PC-3 (cell line): Measurements from ENCODE around the gene GPR15. TPM values are rescaled to one million over a fixed set of nuclear protein-coding genes. Genes with fewer than 3 reads are reported as not detected.
A peak's percentile ranks its signal among the peaks of the same experiment; 100 is the strongest.

Source experiments
- ATAC-seq: fragments of 200-7000 bp; cut with Tn5 transposase; 2 replicates; pipeline ENCODE4 v1.9.1; 2020; ENCODE audit warnings: mild to moderate bottlenecking, moderate library complexity
- BruUV-seq: library from RNA; stranded (reverse); fragments of 400-500 nt; replicated peaks from 2 replicates; lab custom pipeline; 2021; lab: Mats Ljungman, UMichigan
- CTCF ChIA-PET: fragments of 300-600 bp; sonication (Branson Sonifier 250); formaldehyde crosslinking; loops from one replicate; lab custom pipeline; 2022; ENCODE audit warnings: antibody characterized with exemption; lab: Charles Lee
- POLR2A ChIA-PET: fragments of 300-600 bp; sonication (Branson Sonifier 250); formaldehyde crosslinking; loops from one replicate; lab custom pipeline; 2022; ENCODE audit warnings: antibody characterized with exemption; ENCODE audit not compliant: unreplicated experiment; lab: Charles Lee
- DNase-seq: peaks from one replicate; pipeline ENCODE4 v3.0.0-alpha.2; 2015
- H2AFZ ChIP-seq: fragments of 300-600 bp; sonication (generic); 2 replicates; pipeline ENCODE4 v1.6.0; 2016; ENCODE audit warnings: antibody characterized with exemption, low read length
- H3F3A ChIP-seq: fragments of 300-600 bp; sonication (generic); one replicate; pipeline ENCODE4 v1.6.0; 2017; ENCODE audit warnings: antibody characterized with exemption, low read length, control low read depth, mild to moderate bottlenecking; ENCODE audit not compliant: unreplicated experiment
- H3K27ac ChIP-seq: fragments of 300-600 bp; sonication (generic); 2 replicates; pipeline ENCODE4 v1.5.1; 2016; ENCODE audit warnings: mild to moderate bottlenecking, low read length
- H3K27me3 ChIP-seq: fragments of 300-600 bp; sonication (generic); 2 replicates; pipeline ENCODE4 v1.6.1; 2016; ENCODE audit warnings: low read length, mixed read lengths
- H3K36me3 ChIP-seq: fragments of 300-600 bp; sonication (generic); 2 replicates; pipeline ENCODE4 v1.6.1; 2016; ENCODE audit warnings: low read depth, mixed run types, low read length, mixed read lengths
- H3K4me1 ChIP-seq: fragments of 300-600 bp; sonication (generic); 2 replicates; pipeline ENCODE4 v1.5.1; 2016; ENCODE audit warnings: low read length; ENCODE audit not compliant: insufficient read depth
- H3K4me2 ChIP-seq: fragments of 300-600 bp; sonication (generic); 2 replicates; pipeline ENCODE4 v1.6.0; 2016; ENCODE audit warnings: low read length
- H3K4me3 ChIP-seq: fragments of 300-600 bp; sonication (generic); 2 replicates; pipeline ENCODE4 v1.5.1; 2016; ENCODE audit warnings: mild to moderate bottlenecking, low read length, mixed read lengths
- H3K79me2 ChIP-seq: fragments of 300-600 bp; sonication (generic); 2 replicates; pipeline ENCODE4 v1.6.1; 2017; ENCODE audit warnings: low read length, mixed read lengths
- H3K9ac ChIP-seq: fragments of 300-600 bp; sonication (generic); 2 replicates; pipeline ENCODE4 v1.6.0; 2016; ENCODE audit warnings: mild to moderate bottlenecking, low read length
- H3K9me2 ChIP-seq: fragments of 300-600 bp; sonication (generic); replicated peaks from 2 replicates; pipeline ENCODE4 v1.6.1; 2016; ENCODE audit warnings: mixed run types, low read length, mixed read lengths
- H3K9me3 ChIP-seq: fragments of 300-600 bp; sonication (generic); 2 replicates; pipeline ENCODE4 v1.6.1; 2016; ENCODE audit warnings: low read length, mixed read lengths
- H4K20me1 ChIP-seq: fragments of 300-600 bp; sonication (generic); 2 replicates; pipeline ENCODE4 v1.6.1; 2016; ENCODE audit warnings: low read length, mixed read lengths
- EZH2 ChIP-seq: fragments of 300-600 bp; sonication (generic); IDR thresholded peaks from one replicate; pipeline ENCODE4 v1.6.1; 2017; ENCODE audit warnings: antibody characterized with exemption, mild to moderate bottlenecking, low read length; ENCODE audit not compliant: unreplicated experiment
- EZH2phosphoT487 ChIP-seq: fragments of 300-600 bp; sonication (generic); IDR thresholded peaks from 2 replicates; pipeline ENCODE4 v1.6.1; 2018; ENCODE audit warnings: mild to moderate bottlenecking, antibody characterized with exemption, low read length, borderline replicate concordance
- intact Hi-C: fragments of 100-400 bp; cut with micrococcal nuclease; formaldehyde crosslinking; loops from 2 replicates; pipeline ENCODE4 v1.9.0; 2023
- total RNA-seq: library from RNA; depleted of rRNA; stranded (reverse); fragments of >200 nt; gene quantifications from 2 replicates; pipeline ENCODE4 v1.2.3, GENCODE V29; 2014
- TF ChIP-seq, protein P1 (sequence below): fragments of 300-600 bp; sonication (generic); conservative IDR thresholded peaks from 2 replicates; pipeline ENCODE4 v1.5.1; 2017; ENCODE audit warnings: antibody characterized with exemption, low read depth, mild to moderate bottlenecking, low read length

The GPR15 gene
- total RNA-seq, 1 experiment from 2014 or later: not detected

- POLR2A ChIA-PET: interaction anchor here (0.5 kb wide), 1 partner anchor 13 kb away, joined by 8 read pairs; no protein-coding TSS in a partner anchor
- intact Hi-C loops: no loop called here
- no peak overlapping the region for H3K9ac ChIP-seq
- ATAC-seq (no peak), DNase-seq (no peak)
- H3K4me2 ChIP-seq: no peak overlapping the region
- no peaks in the 10 kb centered on the region for H4K20me1 ChIP-seq
- peaks cover 10% of the 10 kb centered on the region for H3K27me3 ChIP-seq
- TF ChIP-seq EZH2phosphoT487 (no peak), EZH2 (no peak)
- TF ChIP-seq, protein P1, sequence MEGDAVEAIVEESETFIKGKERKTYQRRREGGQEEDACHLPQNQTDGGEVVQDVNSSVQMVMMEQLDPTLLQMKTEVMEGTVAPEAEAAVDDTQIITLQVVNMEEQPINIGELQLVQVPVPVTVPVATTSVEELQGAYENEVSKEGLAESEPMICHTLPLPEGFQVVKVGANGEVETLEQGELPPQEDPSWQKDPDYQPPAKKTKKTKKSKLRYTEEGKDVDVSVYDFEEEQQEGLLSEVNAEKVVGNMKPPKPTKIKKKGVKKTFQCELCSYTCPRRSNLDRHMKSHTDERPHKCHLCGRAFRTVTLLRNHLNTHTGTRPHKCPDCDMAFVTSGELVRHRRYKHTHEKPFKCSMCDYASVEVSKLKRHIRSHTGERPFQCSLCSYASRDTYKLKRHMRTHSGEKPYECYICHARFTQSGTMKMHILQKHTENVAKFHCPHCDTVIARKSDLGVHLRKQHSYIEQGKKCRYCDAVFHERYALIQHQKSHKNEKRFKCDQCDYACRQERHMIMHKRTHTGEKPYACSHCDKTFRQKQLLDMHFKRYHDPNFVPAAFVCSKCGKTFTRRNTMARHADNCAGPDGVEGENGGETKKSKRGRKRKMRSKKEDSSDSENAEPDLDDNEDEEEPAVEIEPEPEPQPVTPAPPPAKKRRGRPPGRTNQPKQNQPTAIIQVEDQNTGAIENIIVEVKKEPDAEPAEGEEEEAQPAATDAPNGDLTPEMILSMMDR: no peak
- H3F3A ChIP-seq: no peaks in the 10 kb centered on the region
- CTCF ChIA-PET: no interaction called here
- no peak overlapping the region for H3K4me3 ChIP-seq
- H3K27ac ChIP-seq: no peak overlapping the region
- H3K36me3 ChIP-seq: no peaks in the 10 kb centered on the region
- H3K4me1 ChIP-seq: 0 out of 2 replicates have a peak, but pooled peaks cover 5% of the 10 kb centered on the region
- H3K9me3 ChIP-seq: no peaks in the 10 kb centered on the region
- no peaks in the 10 kb centered on the region for H3K9me2 ChIP-seq
- no peak overlapping the region for H2AFZ ChIP-seq
- H3K79me2 ChIP-seq: no peaks in the 10 kb centered on the region
- BruUV-seq: no TSS peak
Measured at GRCh38 chr3:98553021-98553563, 21.3 kb downstream of the GPR15 start.

DNA sequence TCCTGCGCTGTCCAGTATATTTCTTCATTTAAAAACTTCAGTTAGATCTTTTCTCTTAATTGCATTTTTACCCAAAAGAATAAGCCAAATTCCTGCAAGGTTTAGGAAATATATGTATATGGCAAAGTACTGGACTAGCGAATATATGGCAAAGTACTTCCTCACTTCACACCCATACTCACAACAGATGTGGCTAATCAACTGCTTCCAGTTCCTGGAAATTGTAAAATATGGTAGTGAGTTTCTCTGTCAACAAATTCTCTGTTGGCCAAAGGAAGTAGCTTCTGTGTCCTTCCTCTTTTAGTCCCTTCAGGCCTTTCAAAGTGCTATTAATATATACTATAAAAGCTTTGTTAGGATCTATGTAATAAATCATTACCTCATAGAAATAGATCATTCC is 22.0 kb downstream of the GPR15 start:
- ATAC-seq: no peak
- no peak for DNase-seq
- Histone ChIP-seq H3K79me2 (no peaks in the 10 kb centered on the region), H4K20me1 (no peaks in the 10 kb centered on the region), H3K9me2 (no peaks in the 10 kb centered on the region), H2AFZ (no peak overlapping the region), H3F3A (no peaks in the 10 kb centered on the region), H3K4me1 (0 out of 2 replicates have a peak, but pooled peaks cover 5% of the 10 kb centered on the region), H3K36me3 (no peaks in the 10 kb centered on the region), H3K9ac (no peak overlapping the region), H3K9me3 (no peaks in the 10 kb centered on the region), H3K27me3 (peaks cover 6% of the 10 kb centered on the region), H3K4me2 (no peak overlapping the region), H3K27ac (no peak overlapping the region), H3K4me3 (no peak overlapping the region)
- no TSS peak for BruUV-seq
- CTCF ChIA-PET: no interaction called here
- intact Hi-C loops: no loop called here
- TF ChIP-seq EZH2phosphoT487: no peak
- TF ChIP-seq EZH2: no peak
- TF ChIP-seq, protein P1: no peak
- POLR2A ChIA-PET: no interaction called here

DNA sequence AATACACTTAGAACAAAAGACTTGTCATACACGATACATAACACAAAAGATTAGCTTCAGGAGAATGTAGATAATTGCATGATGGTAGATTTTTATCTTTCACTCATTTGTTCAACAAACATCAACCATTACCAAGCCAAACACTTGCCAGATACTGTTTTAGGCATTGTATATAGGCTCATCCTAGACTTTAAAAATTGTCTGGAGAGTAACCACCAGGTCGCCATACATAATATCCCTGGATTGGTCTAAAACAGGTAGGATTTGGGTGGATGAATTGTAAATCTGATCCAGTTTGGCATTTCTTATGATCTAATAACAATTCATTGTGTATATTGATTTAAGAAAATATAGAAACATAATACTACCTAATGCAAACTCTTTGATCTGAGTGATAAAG is 22.8 kb downstream of the GPR15 start:
- H3K27ac ChIP-seq: peak overlapping the region; percentile 18; the same call in 1 of the 2 replicates
- 0 out of 2 replicates have a peak, but pooled peaks cover 2% of the 10 kb centered on the region for H3K27me3 ChIP-seq
- CTCF ChIA-PET: interaction anchor here (0.5 kb wide), 1 partner anchor 22 kb away, joined by 3 read pairs; no protein-coding TSS in a partner anchor
- DNase-seq (no peak), ATAC-seq (no peak)
- no peaks in the 10 kb centered on the region for H3F3A ChIP-seq
- H4K20me1 ChIP-seq: no peaks in the 10 kb centered on the region
- H3K4me2 ChIP-seq: no peak overlapping the region
- no peak overlapping the region for H3K9ac ChIP-seq
- H3K9me3 ChIP-seq: no peaks in the 10 kb centered on the region
- no peak overlapping the region for H2AFZ ChIP-seq
- intact Hi-C loops: no loop called here
- H3K36me3 ChIP-seq: no peaks in the 10 kb centered on the region
- H3K9me2 ChIP-seq: no peaks in the 10 kb centered on the region
- no TSS peak for BruUV-seq
- no peak overlapping the region for H3K4me3 ChIP-seq
- POLR2A ChIA-PET: no interaction called here
- no peak for TF ChIP-seq EZH2phosphoT487
- TF ChIP-seq, protein P1: no peak
- TF ChIP-seq EZH2: no peak
- H3K4me1 ChIP-seq: 0 out of 2 replicates have a peak, but pooled peaks cover 5% of the 10 kb centered on the region
- no peaks in the 10 kb centered on the region for H3K79me2 ChIP-seq
